ENCODE measurements around the gene RFNG.

DNA sequence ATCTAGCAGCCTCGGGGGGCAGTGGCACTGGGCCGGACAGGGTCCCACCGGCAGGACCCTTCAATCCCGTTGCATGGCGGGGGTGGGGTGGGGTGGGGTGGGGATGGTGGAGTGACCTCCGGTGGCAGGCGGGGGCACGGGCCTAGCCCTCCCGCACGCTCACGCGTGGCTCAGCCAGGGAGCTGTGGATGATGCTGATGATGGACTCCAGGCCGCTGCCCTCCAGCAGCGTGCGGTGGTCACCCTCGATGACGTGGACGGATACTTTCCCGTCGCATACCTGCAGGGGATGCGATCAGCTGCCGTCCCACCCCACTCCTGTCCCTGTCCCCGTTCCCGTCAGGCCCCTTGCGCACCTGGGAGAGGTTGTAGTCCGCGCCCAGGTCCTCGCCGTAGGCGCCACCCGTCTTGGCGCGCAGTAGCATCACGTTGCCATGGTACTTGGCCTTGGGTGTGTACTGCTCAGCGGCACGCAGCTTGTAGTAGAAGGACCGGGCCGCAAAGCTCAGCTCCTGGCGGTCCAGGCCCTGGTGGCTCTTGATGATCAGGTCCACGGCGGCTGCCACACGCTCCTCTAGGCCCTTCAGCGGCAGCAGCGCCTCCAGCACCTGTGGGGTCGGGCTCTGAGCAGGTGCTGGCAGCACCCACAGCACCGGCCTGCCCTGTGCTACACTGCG is 27.5 kb upstream of the RFNG start:
- TF ChIP-seq POLR2A (IDR thresholded peaks at IDR 0.05) (no peak), EP300 (IDR thresholded peaks at IDR 0.05; ENCODE audit: low read depth) (no peak)

Measured in transverse colon (tissue), 1 donor.